Right hindlimb (tissue), 1 donor: ENCODE measurements around the gene ITPKA.
A peak's percentile ranks its signal among the peaks of the same experiment; 100 is the strongest.

ENCODE experiments used
- DNase-seq: peaks from one replicate; pipeline ENCODE4 v3.0.0-alpha.2; 2018

ITPKA gene

DNA sequence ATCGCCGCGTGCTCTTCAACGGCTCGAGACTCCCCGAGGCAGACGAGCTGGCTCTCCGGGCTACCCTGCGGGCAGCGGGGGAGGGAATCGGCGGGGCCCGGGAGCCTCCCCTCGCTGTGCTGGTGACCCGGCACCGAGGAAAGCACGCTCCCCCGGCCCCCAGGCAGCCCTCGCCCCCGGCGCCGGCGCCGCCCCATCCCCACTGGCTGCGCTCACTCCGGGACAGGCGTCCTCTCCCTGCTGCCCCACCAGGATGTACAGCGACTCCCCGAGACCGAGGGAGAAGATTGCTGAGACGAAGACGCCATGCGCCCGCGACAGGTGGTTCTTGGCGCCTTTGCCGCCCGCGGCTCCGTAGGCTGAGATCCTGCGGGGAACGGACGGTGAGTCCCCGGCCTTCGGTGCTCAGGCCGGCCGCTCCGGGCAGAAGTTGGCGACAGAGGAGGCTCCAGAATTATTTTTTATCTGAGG, 18.3 kb downstream of the ITPKA start:
- DNase-seq = no peak

DNA sequence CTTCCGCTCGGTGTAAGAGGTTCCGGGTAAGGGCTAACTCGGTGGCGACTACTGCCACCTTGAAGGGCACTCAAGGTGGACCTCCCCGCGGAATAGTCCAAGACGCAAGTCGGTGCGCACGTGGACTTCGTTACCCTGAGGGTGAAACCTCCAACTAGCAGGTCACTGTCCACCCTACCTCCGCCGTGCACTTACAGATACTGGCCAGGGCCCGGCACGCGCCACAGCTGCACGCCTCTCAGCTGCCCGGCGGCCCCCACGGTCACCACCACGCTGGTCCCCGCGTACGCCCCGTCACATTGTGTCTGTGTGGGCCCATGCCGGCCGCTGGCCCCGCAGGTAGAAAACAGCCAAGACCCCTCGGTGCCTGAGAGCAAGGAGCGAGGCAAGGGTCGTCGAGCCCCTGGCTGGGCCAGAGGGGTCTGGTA, 18.9 kb downstream of the ITPKA start:
- DNase-seq = no peak

DNA sequence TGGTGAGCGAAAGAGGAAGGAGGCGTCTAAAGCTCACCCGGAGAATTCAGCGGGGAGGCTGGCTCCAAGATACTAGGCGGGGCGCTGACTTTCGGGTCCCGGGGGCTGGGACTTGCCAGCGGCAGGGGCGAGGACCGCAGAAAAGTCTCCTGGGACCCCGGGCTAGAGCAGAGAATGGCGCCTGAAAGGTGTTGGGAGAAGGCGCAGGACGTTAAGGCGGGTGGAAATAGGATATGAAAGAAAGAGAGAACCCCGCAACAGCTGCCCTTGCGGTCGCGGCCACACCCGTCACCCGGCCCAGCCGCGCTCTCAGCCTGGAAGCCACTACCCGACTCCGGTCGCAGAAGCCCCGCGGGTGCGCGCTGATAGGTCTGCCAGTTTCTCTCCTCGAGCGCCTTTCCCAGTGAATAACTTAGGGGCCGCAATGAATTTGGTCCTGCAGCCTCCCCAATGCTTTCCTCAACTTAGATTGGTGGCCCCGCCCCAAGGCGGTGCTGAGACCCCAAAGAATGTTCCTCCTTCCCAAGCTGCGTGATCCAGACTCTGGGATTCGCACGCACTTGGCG, 19.3 kb downstream of the ITPKA start:
- no peak for DNase-seq

DNA sequence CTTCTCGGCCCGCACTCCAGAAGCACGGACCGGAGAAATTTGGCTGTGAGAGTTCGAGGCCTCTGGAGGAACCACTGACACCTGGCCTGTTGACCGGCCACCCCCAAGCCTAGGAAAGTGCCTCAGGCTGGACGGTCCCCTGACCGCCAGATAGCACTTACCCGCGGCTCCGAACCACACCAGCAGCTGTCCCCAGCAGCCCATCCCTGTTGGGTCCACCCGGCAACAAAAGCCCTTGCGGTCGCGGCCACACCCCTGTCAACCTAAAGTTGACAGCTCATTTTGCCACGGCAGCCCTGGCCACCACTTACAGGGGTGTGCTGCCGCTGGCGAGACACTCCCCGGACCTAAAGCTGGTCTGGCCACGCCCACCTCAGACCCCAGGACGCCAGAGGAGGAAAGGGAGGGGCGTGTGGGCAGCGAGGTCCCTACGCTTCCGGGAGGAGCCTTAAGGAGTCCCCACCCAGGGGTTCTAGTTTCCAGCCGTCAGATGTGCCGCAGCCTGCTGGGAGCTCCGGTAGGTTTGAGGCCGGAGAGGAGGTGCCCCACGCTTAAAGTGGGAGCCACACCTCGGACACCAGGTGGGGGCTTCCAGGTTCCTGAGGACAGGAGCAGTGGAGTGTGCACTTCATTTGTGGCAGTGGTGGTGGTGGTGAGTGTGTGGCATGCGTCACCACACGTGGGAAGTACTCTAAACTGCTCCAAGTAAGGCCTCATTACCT, 20.0 kb downstream of the ITPKA start, which contains the start of gene LTK:
LTK (minus strand) TSS at position 322 of the 722 bp plus-strand sequence; CDS start at position 204, 118 bp downstream.
- peak; percentile 60 for DNase-seq

DNA sequence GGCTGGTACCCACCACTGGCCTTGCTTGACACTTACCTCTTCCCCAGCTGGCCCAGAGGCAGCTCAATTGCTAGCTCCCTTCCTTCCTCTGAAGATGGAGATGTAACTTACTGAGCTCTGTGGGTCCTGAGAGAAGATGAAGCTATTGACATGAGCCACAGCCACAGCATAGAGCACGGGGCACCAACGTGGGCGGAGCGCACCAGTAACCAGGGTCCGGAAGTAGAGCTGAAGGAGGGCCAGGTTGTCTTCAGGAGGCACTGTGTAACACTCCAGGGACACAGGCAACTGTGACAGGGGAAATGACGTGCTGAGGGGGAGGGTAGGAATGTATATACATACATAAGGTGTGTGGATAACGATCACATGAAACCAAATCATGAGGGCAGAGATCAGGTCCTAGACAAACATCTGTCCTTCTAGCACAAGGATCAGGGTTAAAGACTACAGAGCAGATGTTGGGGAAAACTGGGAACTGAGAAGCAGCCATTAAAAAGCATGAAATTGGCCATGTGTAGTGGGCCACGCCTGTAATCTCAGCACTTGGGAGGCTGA, 24.3 kb downstream of the ITPKA start:
- DNase-seq = no peak

DNA sequence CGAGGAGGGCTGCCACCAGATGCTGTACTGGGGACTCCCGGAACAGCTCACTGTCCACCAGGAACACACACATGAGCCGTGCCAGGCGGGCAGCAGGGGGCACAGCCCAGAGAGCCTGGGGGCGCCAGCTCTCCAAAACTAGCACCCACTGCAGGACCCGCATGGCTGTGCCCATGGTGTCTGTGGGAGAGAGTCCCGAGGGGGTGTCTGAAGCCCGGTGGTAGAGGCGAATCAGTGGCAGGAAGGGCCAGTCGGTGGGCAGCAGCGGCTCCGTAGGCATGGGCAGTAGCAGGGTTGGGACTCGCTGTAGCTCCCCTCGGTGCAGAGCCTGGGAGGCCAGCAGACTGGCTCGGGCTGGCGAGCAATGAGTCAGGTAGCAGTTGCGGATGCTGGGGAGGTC, 27.0 kb downstream of the ITPKA start:
- DNase-seq = no peak

DNA sequence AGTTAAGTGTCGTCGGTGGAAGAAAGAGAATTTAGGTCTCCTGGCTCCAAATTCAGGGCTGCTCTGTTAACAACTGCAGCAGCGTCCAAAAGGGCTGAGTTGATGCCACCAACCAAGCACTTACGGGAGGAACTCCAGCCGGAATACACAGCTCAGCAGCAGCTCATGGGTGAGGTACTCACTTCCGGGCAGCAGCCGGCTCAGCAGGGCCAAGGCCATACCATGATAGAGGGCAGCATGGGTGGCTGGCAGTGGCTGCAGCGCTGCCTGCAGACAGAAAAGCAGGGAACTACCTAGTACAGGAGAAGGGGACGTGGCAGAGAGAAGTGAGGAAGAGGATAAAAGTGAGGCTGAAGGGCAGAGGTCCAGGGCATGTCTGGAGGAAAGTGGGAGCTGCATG, 27.9 kb downstream of the ITPKA start:
- no peak for DNase-seq

DNA sequence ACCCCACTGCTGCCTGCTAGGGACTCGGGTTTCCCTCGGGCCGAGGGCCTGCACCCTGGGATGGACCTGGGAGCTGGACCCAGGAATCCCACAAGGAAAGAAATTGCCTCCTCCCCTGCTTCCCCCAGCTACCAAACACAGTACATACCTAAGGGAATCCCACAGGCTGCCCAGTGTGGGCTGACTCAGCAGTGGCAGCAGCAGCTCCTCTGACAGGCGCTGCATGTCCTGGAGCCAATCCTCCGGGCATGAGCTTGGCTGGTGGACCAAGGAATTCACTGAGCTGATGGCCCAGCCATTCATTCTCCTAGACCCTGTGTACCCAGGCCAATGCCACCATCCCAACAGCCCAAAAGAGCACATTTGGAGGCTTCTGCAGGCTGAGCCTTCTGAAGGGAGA, 29.4 kb downstream of the ITPKA start:
- no peak for DNase-seq

DNA sequence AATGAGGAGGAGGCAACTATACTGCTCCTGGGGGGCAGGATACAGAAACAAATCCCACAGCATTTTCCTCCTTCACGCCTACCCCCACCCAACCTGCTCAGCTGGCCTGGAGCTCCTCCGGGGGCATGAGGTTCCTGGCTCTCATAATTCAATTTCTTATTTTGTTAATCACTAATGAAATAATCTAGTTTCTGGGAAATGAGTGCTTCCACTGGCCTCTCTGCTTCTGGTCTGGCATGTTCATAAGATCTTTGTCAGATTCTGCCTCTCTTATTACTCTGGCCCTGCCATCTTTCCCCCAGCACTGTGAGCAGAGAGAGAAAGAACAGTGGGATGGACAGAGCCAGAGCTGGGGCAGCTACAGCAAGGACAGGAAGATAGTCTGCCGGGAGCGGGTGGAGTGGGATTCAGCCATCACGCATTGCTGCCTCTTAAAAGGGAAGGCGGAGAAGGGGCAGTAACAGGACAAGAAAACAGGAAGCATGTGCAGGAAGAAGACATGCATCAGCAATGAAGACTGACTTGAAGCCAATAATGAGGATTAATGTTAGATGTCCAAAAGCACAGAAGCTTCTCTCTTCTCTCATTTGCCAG, 36.8 kb downstream of the ITPKA start:
- no peak for DNase-seq

DNA sequence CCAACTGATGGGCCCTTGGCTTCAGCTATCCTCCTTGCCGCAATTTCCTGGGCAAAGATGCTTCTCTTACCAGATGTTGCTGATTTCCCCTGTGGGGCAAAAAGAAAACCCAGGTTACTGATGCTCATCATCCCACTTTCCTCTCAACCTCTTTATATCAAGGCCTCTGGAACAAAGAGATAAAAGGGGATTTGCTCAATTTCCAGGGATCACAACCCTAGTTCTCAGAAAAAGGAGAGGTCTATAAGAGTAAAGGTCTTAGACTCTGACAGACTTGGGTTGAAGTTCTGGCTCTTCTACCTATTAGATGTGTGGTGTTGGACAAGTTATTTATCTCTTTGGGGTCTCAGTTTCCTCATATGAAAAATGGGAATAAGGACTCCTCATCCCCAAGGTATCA, 41.9 kb downstream of the ITPKA start:
- DNase-seq = no peak

DNA sequence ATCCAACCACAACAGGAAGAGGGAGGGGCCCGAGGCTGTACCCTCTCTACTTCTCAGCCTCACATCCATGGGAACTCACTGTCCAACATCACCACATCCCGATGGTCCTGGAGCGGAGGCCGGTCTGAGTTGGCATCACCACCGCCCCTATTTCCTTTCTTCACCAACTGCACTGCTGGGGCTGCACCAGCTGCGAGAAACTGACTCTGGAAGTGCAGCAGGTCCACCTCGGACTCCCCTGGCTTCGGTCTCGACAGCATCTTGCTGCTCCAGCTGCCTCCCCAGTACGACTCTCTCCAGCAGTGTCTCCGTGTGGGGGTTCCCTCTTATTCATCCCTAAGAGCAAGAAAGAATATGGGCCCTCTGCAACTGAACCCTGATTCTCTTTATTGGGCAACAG, 43.2 kb downstream of the ITPKA start:
- DNase-seq = no peak

DNA sequence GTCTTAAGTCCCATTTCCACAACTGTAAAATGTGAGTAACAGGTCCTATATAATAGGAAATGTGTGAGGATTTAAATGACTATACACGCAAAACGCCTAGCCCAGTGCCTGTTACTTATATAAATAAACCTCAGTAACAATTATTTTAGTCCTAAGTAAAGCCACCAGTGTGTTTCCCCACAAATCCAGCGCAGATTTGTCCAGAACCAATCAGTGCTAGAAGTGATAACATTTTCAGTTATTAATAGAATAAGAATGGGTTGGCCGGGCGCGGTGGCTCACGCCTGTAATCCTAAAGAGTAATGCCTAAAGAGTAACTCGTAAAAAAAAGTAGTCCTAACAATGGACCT, 49.8 kb downstream of the ITPKA start:
- no peak for DNase-seq

DNA sequence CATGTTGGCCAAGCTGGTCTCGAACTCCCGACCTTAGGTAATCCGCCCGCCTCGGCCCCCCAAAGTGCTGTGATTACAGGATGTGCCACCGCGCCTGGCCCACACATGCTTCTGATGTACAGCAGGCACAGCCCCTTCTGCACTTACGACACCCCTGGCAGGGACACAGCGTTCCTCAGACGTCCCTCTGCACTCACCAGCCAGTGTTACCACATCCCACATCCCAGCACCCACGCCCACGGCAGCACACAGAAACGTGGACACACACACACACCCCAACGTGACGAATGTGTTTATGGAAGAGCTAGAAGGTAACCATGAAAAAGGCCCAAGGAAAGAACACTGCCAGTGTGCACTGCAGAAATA, 51.0 kb downstream of the ITPKA start:
- no peak for DNase-seq

DNA sequence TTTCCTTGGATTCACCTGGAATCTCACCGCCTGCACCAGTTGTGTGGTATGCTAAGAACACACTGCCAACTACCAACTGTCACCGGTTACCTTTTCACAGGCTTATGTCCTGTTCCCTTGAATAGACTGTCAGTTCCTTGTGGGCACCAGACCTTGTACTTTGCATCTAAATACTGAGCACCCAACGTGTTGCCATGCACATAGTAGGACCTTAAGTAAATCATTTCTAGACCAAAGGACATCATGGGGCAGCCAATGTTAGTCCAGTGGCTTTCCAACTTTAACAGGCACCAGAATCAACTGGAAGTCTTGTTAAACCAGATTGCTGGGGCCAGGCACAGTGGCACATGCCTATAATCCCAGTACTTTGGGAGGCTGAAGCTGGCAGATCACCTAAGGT, 51.5 kb downstream of the ITPKA start:
- no peak for DNase-seq

DNA sequence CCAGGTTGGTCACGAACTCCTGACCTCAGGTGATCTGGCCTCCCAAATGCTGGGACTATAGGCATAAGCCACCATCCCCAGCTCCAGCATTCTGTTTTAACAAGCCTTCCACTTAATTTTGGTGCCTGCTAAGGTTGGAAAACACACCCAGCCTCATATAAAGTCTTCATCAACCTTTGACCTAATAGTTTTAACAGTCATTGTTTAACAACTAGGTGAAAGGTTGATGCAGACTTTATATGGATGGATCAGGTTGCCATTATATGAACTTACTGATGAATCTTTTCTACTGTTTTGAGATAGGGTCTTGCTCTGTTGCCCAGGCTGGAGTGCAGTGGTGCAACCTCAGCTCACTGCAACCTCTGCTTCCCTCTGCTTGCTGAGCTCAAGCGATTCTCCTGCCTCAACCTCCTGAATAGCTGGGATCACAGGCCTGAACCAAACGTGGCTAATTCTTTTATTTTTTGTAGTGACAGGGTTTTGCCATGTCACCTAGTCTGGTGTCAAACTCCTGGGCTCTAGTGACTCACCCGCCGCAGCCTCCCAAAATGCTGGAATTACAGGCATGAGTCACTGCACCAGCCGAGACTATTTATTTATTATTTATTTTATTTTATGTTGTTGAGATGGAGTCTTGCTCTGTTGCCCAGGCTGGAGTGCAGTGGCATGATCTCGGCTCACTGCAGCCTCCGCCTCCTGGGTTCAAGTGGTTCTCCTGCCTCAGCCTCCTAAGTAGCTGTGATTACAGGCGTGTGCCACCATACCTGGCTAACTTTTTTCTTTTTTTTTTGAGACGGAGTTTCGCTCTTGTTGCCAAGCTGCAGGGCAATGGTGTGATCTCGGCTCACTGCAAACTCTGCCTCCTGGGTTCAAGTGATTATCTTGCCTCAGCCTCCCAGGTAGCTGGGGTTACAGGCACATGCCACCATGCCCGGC, 53.4 kb downstream of the ITPKA start:
- no peak for DNase-seq

DNA sequence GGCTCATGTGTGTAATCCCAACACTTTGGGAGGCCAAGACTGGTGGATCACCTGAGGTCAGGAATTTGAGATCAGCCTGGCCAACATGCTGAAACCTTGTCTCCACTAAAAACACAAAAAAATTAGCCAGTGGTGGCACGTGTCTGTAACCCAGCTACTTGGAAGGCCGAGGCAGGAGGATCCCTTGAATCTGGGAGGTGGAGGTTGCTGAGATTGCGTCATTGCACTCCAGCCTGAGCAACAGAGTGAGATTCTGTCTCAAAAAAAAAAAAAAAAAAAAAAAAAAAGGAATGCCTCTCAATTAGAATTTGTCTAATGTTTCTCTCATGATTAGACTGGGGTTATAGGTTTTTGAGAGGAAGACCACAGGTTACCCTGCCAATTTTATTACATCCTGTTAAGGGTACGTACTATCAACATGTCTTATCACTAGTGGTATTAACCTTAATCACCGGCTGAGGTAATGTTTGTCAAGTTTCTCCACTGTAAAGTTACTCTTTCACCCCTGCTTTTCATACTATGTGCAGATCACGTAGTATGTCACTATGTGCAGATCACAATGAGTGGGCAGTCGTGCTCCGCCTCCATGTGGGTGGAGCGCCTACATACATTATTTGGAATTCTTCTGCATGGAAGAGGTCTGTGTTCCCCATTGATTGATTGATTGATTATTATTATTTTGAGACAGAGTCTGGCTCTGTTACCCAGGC, 56.5 kb downstream of the ITPKA start:
- no peak for DNase-seq
